Measurements from ENCODE around the gene FAM236B.
"Not testable (repeated sequence)": the region's sequence is repeated elsewhere in the genome, so short reads cannot be mapped to it uniquely, and the experiment has no call there.

Gene FAM236B

GRCh38 chrX:72782560-72782959, at the start of gene FAM236B:
Gene FAM236B, minus strand, starts transcription at chrX:72782660. Its CDS starts 100 bp downstream, at chrX:72782560.
- not testable (repeated sequence) for DNase-seq

GRCh38 chrX:72830701-72831100, 48.2 kb upstream of the FAM236B start:
- DNase-seq: not testable (repeated sequence)

- not testable (repeated sequence) for DNase-seq
Observed at GRCh38 chrX:72808110-72808509, 25.6 kb upstream of the FAM236B start, which contains the start of gene FAM236D. Gene FAM236D, minus strand, starts transcription at chrX:72808210. Its CDS starts 100 bp downstream, at chrX:72808110.

- not testable (repeated sequence) for DNase-seq
Observed at GRCh38 chrX:72790390-72790789, 7.9 kb upstream of the FAM236B start.

- not testable (repeated sequence) for DNase-seq
Observed at GRCh38 chrX:72788142-72788541, 5.7 kb upstream of the FAM236B start.

GRCh38 chrX:72783964-72784363, 1.5 kb upstream of the FAM236B start:
- not testable (repeated sequence) for DNase-seq

GRCh38 chrX:72783365-72783936, 991 bp upstream of the FAM236B start:
- not testable (repeated sequence) for DNase-seq

- DNase-seq: not testable (repeated sequence)
Observed at GRCh38 chrX:72778146-72778545, 4.3 kb downstream of the FAM236B start.

- not testable (repeated sequence) for DNase-seq
Observed at GRCh38 chrX:72777467-72777790, 5.0 kb downstream of the FAM236B start.

GRCh38 chrX:72776653-72777466, 5.6 kb downstream of the FAM236B start, which contains the start of gene DMRTC1B:
Gene DMRTC1B, plus strand, starts transcription at chrX:72776890. Its CDS starts 68,246 bp downstream, at chrX:72845136.
- DNase-seq: not testable (repeated sequence)

- not testable (repeated sequence) for DNase-seq
Observed at GRCh38 chrX:72760454-72760853, 22.0 kb downstream of the FAM236B start.

- not testable (repeated sequence) for DNase-seq
Observed at GRCh38 chrX:72748545-72748944, 33.9 kb downstream of the FAM236B start.

GRCh38 chrX:72745546-72745945, 36.9 kb downstream of the FAM236B start:
- DNase-seq: not testable (repeated sequence)

GRCh38 chrX:72735561-72735960, 46.9 kb downstream of the FAM236B start:
- no peak for DNase-seq

GRCh38 chrX:72733636-72734035, 48.8 kb downstream of the FAM236B start:
- not testable (repeated sequence) for DNase-seq
